Measurements from ENCODE around the gene SIX2.
"Not testable (repeated sequence)": the region's sequence is repeated elsewhere in the genome, so short reads cannot be mapped to it uniquely, and the experiment has no call there.

The SIX2 gene

GRCh38 chr2:45039804-45040203 is 30.6 kb upstream of the SIX2 start:
- H3K27ac ChIP-seq (ENCODE audit: low read length, poor library complexity, severe bottlenecking); DNase-seq; H3K9me3 ChIP-seq (ENCODE audit: control insufficient read depth, low read length); H4K91ac ChIP-seq (ENCODE audit: low read length); H2BK12ac ChIP-seq (ENCODE audit: low read length in 2 of 2); H3K23ac ChIP-seq (ENCODE audit: low read length in 2 of 2); H3K9ac ChIP-seq (ENCODE audit: low read length); H2BK5ac ChIP-seq (ENCODE audit: low read depth, low read length, poor library complexity, severe bottlenecking); H3K4me2 ChIP-seq (ENCODE audit: low read length, poor library complexity, severe bottlenecking); H2BK15ac ChIP-seq (ENCODE audit: low read depth, poor library complexity, severe bottlenecking); H4K8ac ChIP-seq (ENCODE audit: low read length); H2AK5ac ChIP-seq (ENCODE audit: low read length, severe bottlenecking); H3K4me3 ChIP-seq (ENCODE audit: insufficient read depth in 1 of 2, low read depth in 1 of 2, low read length in 2 of 2); H3K79me1 ChIP-seq (replicated peaks; ENCODE audit: low read length, poor library complexity, severe bottlenecking); H2AFZ ChIP-seq (ENCODE audit: low read depth, low read length); H3K4ac ChIP-seq (ENCODE audit: low read depth in 1 of 2, low read length in 2 of 2); H2BK120ac ChIP-seq (ENCODE audit: low read depth, low read length); H3K14ac ChIP-seq (ENCODE audit: low read length in 2 of 2); H3K36me3 ChIP-seq (ENCODE audit: control insufficient read depth in 1 of 2, insufficient read depth in 2 of 2, low read depth in 1 of 2, low read length in 2 of 2); H3K4me1 ChIP-seq (ENCODE audit: control insufficient read depth, insufficient read depth, low read depth, low read length); H3K18ac ChIP-seq (ENCODE audit: low read depth in 1 of 2, low read length in 2 of 2): not testable (repeated sequence)
- 68% methylated on average over 5 of the region's 5 CpGs for WGBS
- H3K27me3 ChIP-seq (ENCODE audit: control insufficient read depth in 1 of 2, insufficient read depth in 1 of 2, low read length in 2 of 2), result peaks cover 0 to 38% of the 10 kb centered on the region in 2 experiments

DNA sequence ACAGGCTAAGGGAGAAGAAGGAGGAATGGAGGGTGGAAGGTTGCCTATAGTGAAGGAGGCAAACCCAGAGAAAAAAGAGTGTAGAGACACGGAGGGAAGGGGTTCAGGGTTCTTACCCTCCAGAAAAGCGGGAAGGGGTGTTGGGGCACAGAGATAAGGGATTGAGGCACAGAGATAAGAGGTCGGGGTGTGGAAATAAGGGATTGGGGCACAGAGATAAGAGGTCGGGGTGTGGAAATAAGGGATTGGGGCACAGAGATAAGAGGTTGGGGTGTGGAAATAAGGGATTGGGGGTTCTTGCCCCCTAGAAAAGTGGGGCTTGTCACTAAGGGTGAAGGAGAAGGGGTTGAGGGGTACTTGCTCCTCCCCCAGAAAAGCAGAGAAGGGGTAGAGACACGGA is 29.6 kb upstream of the SIX2 start:
- peaks cover 0 to 28% of the 10 kb centered on the region in 2 experiments for H3K27me3 ChIP-seq (ENCODE audit: control insufficient read depth in 1 of 2, insufficient read depth in 1 of 2, low read length in 2 of 2)
- not testable (repeated sequence) for H2AFZ ChIP-seq (ENCODE audit: low read depth, low read length); H4K91ac ChIP-seq (ENCODE audit: low read length)

GRCh38 chr2:45033302-45033701 is 24.1 kb upstream of the SIX2 start:
- Histone ChIP-seq H2BK15ac (ENCODE audit: low read depth, poor library complexity, severe bottlenecking) (no peak overlapping the region), H3K36me3 (ENCODE audit: control insufficient read depth in 1 of 2, insufficient read depth in 2 of 2, low read depth in 1 of 2, low read length in 2 of 2) (no peaks in the 10 kb centered on the region), H3K4ac (ENCODE audit: low read depth in 1 of 2, low read length in 2 of 2) (no peak overlapping the region), H3K4me1 (ENCODE audit: control insufficient read depth, insufficient read depth, low read depth, low read length) (peaks cover 2% of the 10 kb centered on the region), H3K14ac (ENCODE audit: low read length in 2 of 2) (no peak overlapping the region), H3K18ac (ENCODE audit: low read depth in 1 of 2, low read length in 2 of 2) (no peak overlapping the region), H4K8ac (ENCODE audit: low read length) (no peak overlapping the region), H3K27me3 (ENCODE audit: control insufficient read depth in 1 of 2, insufficient read depth in 1 of 2, low read length in 2 of 2) (no peaks in the 10 kb centered on the region), H3K23ac (ENCODE audit: low read length in 2 of 2) (no peak overlapping the region), H3K4me2 (ENCODE audit: low read length, poor library complexity, severe bottlenecking) (no peak overlapping the region), H2AFZ (ENCODE audit: low read depth, low read length) (no peak overlapping the region), H2AK5ac (ENCODE audit: low read length, severe bottlenecking) (no peak overlapping the region), H3K4me3 (ENCODE audit: insufficient read depth in 1 of 2, low read depth in 1 of 2, low read length in 2 of 2) (no peak overlapping the region), H4K91ac (ENCODE audit: low read length) (no peak overlapping the region), H3K79me1 (replicated peaks; ENCODE audit: low read length, poor library complexity, severe bottlenecking) (no peaks in the 10 kb centered on the region), H3K9ac (ENCODE audit: low read length) (no peak overlapping the region), H3K27ac (ENCODE audit: low read length, poor library complexity, severe bottlenecking) (no peak overlapping the region), H3K9me3 (ENCODE audit: control insufficient read depth, low read length) (no peaks in the 10 kb centered on the region), H2BK12ac (ENCODE audit: low read length in 2 of 2) (no peak overlapping the region), H2BK5ac (ENCODE audit: low read depth, low read length, poor library complexity, severe bottlenecking) (no peak overlapping the region), H2BK120ac (ENCODE audit: low read depth, low read length) (no peak overlapping the region)
- 92% methylated on average over 4 of the region's 4 CpGs for WGBS
- DNase-seq, result no peak

More for the DNA sequence above, 29.6 kb upstream of the SIX2 start:
- not testable (repeated sequence) for H3K9me3 ChIP-seq (ENCODE audit: control insufficient read depth, low read length); H3K4me1 ChIP-seq (ENCODE audit: control insufficient read depth, insufficient read depth, low read depth, low read length); H2BK12ac ChIP-seq (ENCODE audit: low read length in 2 of 2); H3K36me3 ChIP-seq (ENCODE audit: control insufficient read depth in 1 of 2, insufficient read depth in 2 of 2, low read depth in 1 of 2, low read length in 2 of 2); H3K4me3 ChIP-seq (ENCODE audit: insufficient read depth in 1 of 2, low read depth in 1 of 2, low read length in 2 of 2); H3K18ac ChIP-seq (ENCODE audit: low read depth in 1 of 2, low read length in 2 of 2); H3K4me2 ChIP-seq (ENCODE audit: low read length, poor library complexity, severe bottlenecking); H3K79me1 ChIP-seq (replicated peaks; ENCODE audit: low read length, poor library complexity, severe bottlenecking); H2BK120ac ChIP-seq (ENCODE audit: low read depth, low read length); DNase-seq; H3K23ac ChIP-seq (ENCODE audit: low read length in 2 of 2); H3K27ac ChIP-seq (ENCODE audit: low read length, poor library complexity, severe bottlenecking); H2BK5ac ChIP-seq (ENCODE audit: low read depth, low read length, poor library complexity, severe bottlenecking); H4K8ac ChIP-seq (ENCODE audit: low read length); H3K14ac ChIP-seq (ENCODE audit: low read length in 2 of 2); H3K4ac ChIP-seq (ENCODE audit: low read depth in 1 of 2, low read length in 2 of 2); H3K9ac ChIP-seq (ENCODE audit: low read length); H2AK5ac ChIP-seq (ENCODE audit: low read length, severe bottlenecking); H2BK15ac ChIP-seq (ENCODE audit: low read depth, poor library complexity, severe bottlenecking)
- WGBS, result 83% methylated on average over 5 of the region's 5 CpGs

- H3K79me1 ChIP-seq (replicated peaks; ENCODE audit: low read length, poor library complexity, severe bottlenecking), result no peaks in the 10 kb centered on the region
- no peak overlapping the region for H3K9ac ChIP-seq (ENCODE audit: low read length)
- no peak overlapping the region for H2BK5ac ChIP-seq (ENCODE audit: low read depth, low read length, poor library complexity, severe bottlenecking)
- no peak overlapping the region for H2AFZ ChIP-seq (ENCODE audit: low read depth, low read length)
- H4K91ac ChIP-seq (ENCODE audit: low read length), result no peak overlapping the region
- no peak overlapping the region for H2BK120ac ChIP-seq (ENCODE audit: low read depth, low read length)
- no peak overlapping the region for H3K4me2 ChIP-seq (ENCODE audit: low read length, poor library complexity, severe bottlenecking)
- H3K4ac ChIP-seq (ENCODE audit: low read depth in 1 of 2, low read length in 2 of 2), result no peak overlapping the region
- no peaks in the 10 kb centered on the region for H3K27me3 ChIP-seq (ENCODE audit: control insufficient read depth in 1 of 2, insufficient read depth in 1 of 2, low read length in 2 of 2)
- WGBS, result 96% methylated on average over 3 of the region's 3 CpGs
- no peak overlapping the region for H3K14ac ChIP-seq (ENCODE audit: low read length in 2 of 2)
- peaks cover 6% of the 10 kb centered on the region for H3K4me1 ChIP-seq (ENCODE audit: control insufficient read depth, insufficient read depth, low read depth, low read length)
- no peak overlapping the region for H4K8ac ChIP-seq (ENCODE audit: low read length)
- H2BK15ac ChIP-seq (ENCODE audit: low read depth, poor library complexity, severe bottlenecking), result no peak overlapping the region
- H3K27ac ChIP-seq (ENCODE audit: low read length, poor library complexity, severe bottlenecking), result no peak overlapping the region
- H2BK12ac ChIP-seq (ENCODE audit: low read length in 2 of 2), result no peak overlapping the region
- no peaks in the 10 kb centered on the region for H3K9me3 ChIP-seq (ENCODE audit: control insufficient read depth, low read length)
- H3K23ac ChIP-seq (ENCODE audit: low read length in 2 of 2), result no peak overlapping the region
- no peaks in the 10 kb centered on the region for H3K36me3 ChIP-seq (ENCODE audit: control insufficient read depth in 1 of 2, insufficient read depth in 2 of 2, low read depth in 1 of 2, low read length in 2 of 2)
- H2AK5ac ChIP-seq (ENCODE audit: low read length, severe bottlenecking), result no peak overlapping the region
- no peak overlapping the region for H3K18ac ChIP-seq (ENCODE audit: low read depth in 1 of 2, low read length in 2 of 2)
- DNase-seq, result no peak
- peak overlapping the region in 1 of 2 experiments; percentile 13 for H3K4me3 ChIP-seq (ENCODE audit: insufficient read depth in 1 of 2, low read depth in 1 of 2, low read length in 2 of 2)
These were observed 21.8 kb upstream of the SIX2 start for GRCh38 chr2:45031028-45031427.

All from mesenchymal stem cell (in vitro differentiated cells and primary cell).